HUES64 (cell line): ENCODE results near the gene JAZF1.

Source experiments
- H3K27ac ChIP-seq: 2 replicates; pipeline ENCODE4 v1.7.0; 2013; ENCODE audit warnings: low read depth, low read length, inconsistent platforms
- H3K27me3 ChIP-seq: 2 replicates; pipeline ENCODE4 v1.6.1; 2013; ENCODE audit warnings: mild to moderate bottlenecking, low read length; ENCODE audit not compliant: insufficient read depth
- H3K36me3 ChIP-seq: 2 replicates; pipeline ENCODE4 v1.6.1; 2013; ENCODE audit warnings: mild to moderate bottlenecking, low read length; ENCODE audit not compliant: insufficient read depth
- H3K4me1 ChIP-seq: 2 replicates; pipeline ENCODE4 v1.6.1; 2013; ENCODE audit warnings: mild to moderate bottlenecking, low read length, moderate library complexity; ENCODE audit not compliant: insufficient read depth
- H3K4me3 ChIP-seq: 2 replicates; pipeline ENCODE4 v1.5.1; 2013; ENCODE audit warnings: mild to moderate bottlenecking, low read length, moderate library complexity
- H3K9ac ChIP-seq: 2 replicates; pipeline ENCODE4 v1.6.1; 2013; ENCODE audit warnings: mild to moderate bottlenecking, low read depth, low read length
- H3K9me3 ChIP-seq: 2 replicates; pipeline ENCODE4 v1.6.1; 2013; ENCODE audit warnings: low read depth, low read length; ENCODE audit not compliant: insufficient read depth
- WGBS: fragments of 150-250, 120-280 bp; methylation state at CpG from one replicate; pipeline ENCODE4 v1.1.7; 2013; ENCODE audit warnings: missing lambda C conversion rate; 5-methylcytosine and 5-hydroxymethylcytosine counted together

The JAZF1 gene

GRCh38 chr7:28061824-28062196, 118.8 kb downstream of the JAZF1 start:
- Histone ChIP-seq H3K9me3 (no peaks in the 10 kb centered on the region), H3K4me3 (no peak overlapping the region), H3K27me3 (no peaks in the 10 kb centered on the region), H3K27ac (no peak overlapping the region), H3K4me1 (peaks cover 29% of the 10 kb centered on the region), H3K9ac (no peak overlapping the region), H3K36me3 (no peaks in the 10 kb centered on the region)
- WGBS = 71% methylated on average over 3 of the region's 4 CpGs

GRCh38 chr7:28060371-28060950, 120.1 kb downstream of the JAZF1 start:
- WGBS = 71% methylated on average over 1 of the region's 1 CpG
- H3K9ac ChIP-seq = no peak overlapping the region

GRCh38 chr7:28055161-28055544, 125.4 kb downstream of the JAZF1 start:
- H3K36me3 ChIP-seq = no peaks in the 10 kb centered on the region
- no peak overlapping the region for H3K9ac ChIP-seq
- H3K4me3 ChIP-seq = no peak overlapping the region
- no peak overlapping the region for H3K27ac ChIP-seq
- H3K9me3 ChIP-seq = no peaks in the 10 kb centered on the region
- 78% methylated on average over 3 of the region's 3 CpGs for WGBS
- peaks cover 23% of the 10 kb centered on the region for H3K4me1 ChIP-seq
- no peaks in the 10 kb centered on the region for H3K27me3 ChIP-seq

More at GRCh38 chr7:28060371-28060950, 120.1 kb downstream of the JAZF1 start:
- H3K4me1 ChIP-seq = peaks cover 36% of the 10 kb centered on the region
- no peaks in the 10 kb centered on the region for H3K9me3 ChIP-seq
- no peaks in the 10 kb centered on the region for H3K27me3 ChIP-seq
- no peak overlapping the region for H3K4me3 ChIP-seq
- H3K36me3 ChIP-seq = no peaks in the 10 kb centered on the region
- H3K27ac ChIP-seq = no peak overlapping the region

- peaks cover 21% of the 10 kb centered on the region for H3K4me1 ChIP-seq
- H3K4me3 ChIP-seq = no peak overlapping the region
- H3K9ac ChIP-seq = no peak overlapping the region
- H3K9me3 ChIP-seq = no peaks in the 10 kb centered on the region
- 81% methylated on average over 6 of the region's 10 CpGs for WGBS
- H3K27me3 ChIP-seq = no peaks in the 10 kb centered on the region
- H3K36me3 ChIP-seq = no peaks in the 10 kb centered on the region
- no peak overlapping the region for H3K27ac ChIP-seq
Measured at GRCh38 chr7:28054531-28055160, 125.9 kb downstream of the JAZF1 start.

GRCh38 chr7:28052933-28053332, 127.7 kb downstream of the JAZF1 start:
- no peak overlapping the region for H3K9ac ChIP-seq
- no peaks in the 10 kb centered on the region for H3K36me3 ChIP-seq
- peaks cover 21% of the 10 kb centered on the region for H3K4me1 ChIP-seq
- WGBS = 100% methylated on average over 3 of the region's 3 CpGs
- H3K27ac ChIP-seq = no peak overlapping the region
- H3K9me3 ChIP-seq = no peaks in the 10 kb centered on the region
- H3K4me3 ChIP-seq = no peak overlapping the region
- H3K27me3 ChIP-seq = no peaks in the 10 kb centered on the region

GRCh38 chr7:28048694-28049093, 131.9 kb downstream of the JAZF1 start:
- WGBS = 89% methylated on average over 2 of the region's 2 CpGs
- H3K9ac ChIP-seq = no peak overlapping the region
- no peaks in the 10 kb centered on the region for H3K9me3 ChIP-seq
- no peaks in the 10 kb centered on the region for H3K27me3 ChIP-seq
- H3K4me1 ChIP-seq = peaks cover 8% of the 10 kb centered on the region; the same call in 1 of the 2 replicates
- no peaks in the 10 kb centered on the region for H3K36me3 ChIP-seq
- no peak overlapping the region for H3K27ac ChIP-seq
- H3K4me3 ChIP-seq = no peak overlapping the region

GRCh38 chr7:28046035-28046434, 134.6 kb downstream of the JAZF1 start:
- H3K27me3 ChIP-seq = no peaks in the 10 kb centered on the region
- H3K36me3 ChIP-seq = no peaks in the 10 kb centered on the region
- H3K27ac ChIP-seq = no peak overlapping the region
- WGBS = 91% methylated on average over 2 of the region's 2 CpGs
- H3K4me3 ChIP-seq = no peak overlapping the region
- H3K9ac ChIP-seq = no peak overlapping the region
- peaks cover 8% of the 10 kb centered on the region; the same call in 1 of the 2 replicates for H3K4me1 ChIP-seq
- no peaks in the 10 kb centered on the region for H3K9me3 ChIP-seq

- no peak overlapping the region for H3K4me3 ChIP-seq
- no peaks in the 10 kb centered on the region for H3K27me3 ChIP-seq
- H3K9ac ChIP-seq = no peak overlapping the region
- 87% methylated on average over 4 of the region's 4 CpGs for WGBS
- no peaks in the 10 kb centered on the region for H3K36me3 ChIP-seq
- no peaks in the 10 kb centered on the region for H3K9me3 ChIP-seq
- peaks cover 8% of the 10 kb centered on the region; the same call in 1 of the 2 replicates for H3K4me1 ChIP-seq
- no peak overlapping the region; the same call in 1 of the 2 replicates for H3K27ac ChIP-seq
Measured at GRCh38 chr7:28045592-28045991, 135.0 kb downstream of the JAZF1 start.

- Histone ChIP-seq H3K9me3 (no peaks in the 10 kb centered on the region), H3K9ac (no peak overlapping the region), H3K4me1 (peaks cover 8% of the 10 kb centered on the region; the same call in 1 of the 2 replicates), H3K4me3 (no peak overlapping the region), H3K36me3 (no peaks in the 10 kb centered on the region), H3K27ac (peak overlapping the region; percentile 43; the same call in 1 of the 2 replicates), H3K27me3 (no peaks in the 10 kb centered on the region)
Measured at GRCh38 chr7:28044825-28045224, 135.8 kb downstream of the JAZF1 start.

- Histone ChIP-seq H3K27me3 (no peaks in the 10 kb centered on the region), H3K9ac (no peak overlapping the region), H3K9me3 (no peaks in the 10 kb centered on the region), H3K36me3 (no peaks in the 10 kb centered on the region), H3K27ac (no peak overlapping the region), H3K4me1 (peaks cover 13% of the 10 kb centered on the region; the same call in 1 of the 2 replicates), H3K4me3 (no peak overlapping the region)
- WGBS = 97% methylated on average over 1 of the region's 1 CpG
Measured at GRCh38 chr7:28042721-28043120, 137.9 kb downstream of the JAZF1 start.

GRCh38 chr7:28041508-28042314, 138.9 kb downstream of the JAZF1 start:
- Histone ChIP-seq H3K27me3 (no peaks in the 10 kb centered on the region), H3K4me1 (peaks cover 17% of the 10 kb centered on the region; the same call in 1 of the 2 replicates), H3K9me3 (no peaks in the 10 kb centered on the region), H3K36me3 (no peaks in the 10 kb centered on the region), H3K4me3 (no peak overlapping the region), H3K27ac (no peak overlapping the region), H3K9ac (no peak overlapping the region)
- WGBS = 92% methylated on average over 5 of the region's 5 CpGs
